ENCODE data around the gene TTF2.

The TTF2 gene

DNA sequence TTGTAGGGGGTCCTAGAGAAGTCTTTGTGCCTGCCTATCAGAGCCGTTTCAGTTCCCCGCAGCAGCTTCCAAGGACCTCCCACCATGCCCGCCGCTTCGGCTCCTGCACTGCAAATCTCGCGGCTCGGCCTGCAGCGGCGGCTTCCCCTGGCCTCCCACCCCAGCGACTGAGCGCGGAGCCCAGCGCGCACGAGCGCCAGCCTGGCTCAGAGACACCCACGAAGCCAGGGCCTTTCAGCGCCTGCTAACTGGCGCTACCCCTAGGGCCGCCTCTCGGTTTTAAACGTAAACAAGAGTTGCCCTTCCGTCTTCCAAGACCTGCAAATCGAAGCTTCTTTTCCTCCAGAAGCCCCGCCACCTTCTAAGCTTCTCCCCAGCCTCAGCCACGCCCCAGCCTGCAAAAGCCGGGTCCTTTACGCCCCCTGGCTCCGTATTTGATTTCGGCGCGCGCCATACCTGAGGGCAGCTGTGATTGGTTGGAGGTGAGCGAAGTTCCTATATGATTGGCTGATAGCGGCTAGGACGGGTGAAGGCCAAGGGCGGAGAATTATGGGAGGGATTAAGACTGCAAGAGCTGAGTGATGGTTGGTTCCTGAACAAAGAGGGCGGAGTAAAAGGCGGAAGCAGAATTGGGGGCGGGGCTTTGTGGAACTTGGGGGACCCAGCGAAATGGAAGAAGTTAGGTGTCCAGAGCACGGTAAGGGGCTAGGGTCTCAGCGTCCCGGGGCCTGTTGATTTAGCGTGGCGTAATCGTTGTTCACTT, at the start of gene TTF2:
Gene TTF2, plus strand, starts transcription at position 649 of the 763 bp plus-strand sequence. Its CDS starts 21 bp downstream, at position 670.
- peak; percentile 85 to 90 (median 88) for DNase-seq (ENCODE audit: low read depth in 3 of 3, low spot score in 1 of 3)

DNA sequence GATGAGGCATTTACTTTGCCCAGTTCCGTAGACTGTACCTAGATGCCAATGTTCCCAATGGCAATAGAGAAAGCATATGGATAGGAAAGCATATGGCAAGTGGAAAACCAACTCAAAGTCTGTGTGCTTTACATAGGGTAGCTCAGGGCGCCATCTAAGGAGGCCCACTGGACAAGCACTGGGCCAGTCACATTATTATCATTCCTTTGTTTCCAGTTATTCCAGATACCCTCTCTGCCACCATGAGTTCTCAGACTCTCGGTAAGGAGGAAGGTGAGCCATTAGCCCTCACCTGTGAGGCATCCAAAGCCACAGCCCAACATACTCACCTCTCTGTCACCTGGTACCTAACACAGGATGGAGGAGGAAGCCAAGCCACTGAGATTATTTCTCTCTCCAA, 48.8 kb upstream of the TTF2 start:
- no peak for DNase-seq (ENCODE audit: low read depth in 3 of 3, low spot score in 1 of 3)

DNA sequence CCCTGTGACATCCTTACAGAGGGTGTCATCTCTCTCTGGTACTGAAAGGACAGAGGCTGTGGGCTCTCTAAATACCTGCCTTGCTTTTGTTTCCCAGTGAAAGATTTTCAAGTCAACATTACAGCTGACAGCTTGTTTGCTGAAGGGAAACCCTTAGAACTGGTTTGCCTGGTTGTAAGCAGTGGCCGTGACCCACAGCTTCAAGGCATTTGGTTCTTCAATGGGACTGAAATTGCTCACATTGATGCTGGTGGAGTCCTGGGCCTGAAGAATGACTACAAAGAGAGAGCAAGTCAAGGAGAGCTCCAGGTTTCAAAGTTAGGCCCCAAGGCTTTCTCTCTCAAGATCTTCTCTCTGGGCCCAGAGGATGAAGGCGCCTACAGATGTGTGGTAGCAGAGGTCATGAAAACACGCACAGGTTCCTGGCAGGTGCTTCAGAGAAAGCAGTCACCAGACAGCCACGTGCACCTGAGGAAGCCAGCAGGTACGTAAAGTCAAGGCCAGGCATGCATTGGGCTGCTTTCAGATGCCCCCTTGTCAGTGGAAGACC, 46.7 kb upstream of the TTF2 start:
- no peak for DNase-seq (ENCODE audit: low read depth in 3 of 3, low spot score in 1 of 3)

DNA sequence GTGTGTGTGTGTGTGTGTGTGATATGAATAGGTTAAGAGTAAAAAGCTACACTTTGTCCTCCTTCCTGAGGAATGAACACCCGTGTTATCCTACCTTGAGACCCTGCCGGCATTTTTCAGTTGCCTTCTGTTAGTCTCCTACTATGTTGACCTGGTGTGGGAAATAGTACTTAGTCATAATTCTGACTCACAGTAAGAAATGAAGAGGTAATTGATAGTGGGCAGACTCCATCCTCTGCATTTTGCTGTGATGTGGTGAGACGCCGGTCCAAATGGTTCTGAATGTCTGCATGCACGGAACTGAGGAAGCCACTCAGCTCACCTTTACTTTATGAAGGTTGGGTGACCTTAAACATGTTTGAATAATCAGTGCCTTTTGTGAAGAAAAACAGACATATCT, 45.9 kb upstream of the TTF2 start:
- DNase-seq (ENCODE audit: low read depth in 3 of 3, low spot score in 1 of 3), result no peak

DNA sequence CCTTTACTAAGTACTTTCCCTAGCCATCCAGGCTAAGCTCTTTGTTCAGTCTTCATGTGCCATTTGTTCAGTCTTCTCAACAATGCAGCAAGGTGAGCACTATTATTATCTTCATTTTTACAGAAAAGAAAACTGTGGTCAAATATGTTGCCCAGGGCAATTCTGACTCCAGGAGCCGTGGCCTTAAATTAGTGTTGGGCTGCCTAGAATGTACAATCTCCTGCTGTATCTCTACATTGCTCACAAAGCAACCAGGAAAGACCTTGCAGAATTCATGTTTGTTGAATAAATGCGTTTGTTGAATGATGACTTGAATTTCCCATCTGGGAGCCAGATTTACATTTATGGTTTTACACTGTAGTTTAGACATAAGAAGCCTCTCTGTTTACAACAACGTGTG, 44.4 kb upstream of the TTF2 start:
- no peak for DNase-seq (ENCODE audit: low read depth in 3 of 3, low spot score in 1 of 3)

DNA sequence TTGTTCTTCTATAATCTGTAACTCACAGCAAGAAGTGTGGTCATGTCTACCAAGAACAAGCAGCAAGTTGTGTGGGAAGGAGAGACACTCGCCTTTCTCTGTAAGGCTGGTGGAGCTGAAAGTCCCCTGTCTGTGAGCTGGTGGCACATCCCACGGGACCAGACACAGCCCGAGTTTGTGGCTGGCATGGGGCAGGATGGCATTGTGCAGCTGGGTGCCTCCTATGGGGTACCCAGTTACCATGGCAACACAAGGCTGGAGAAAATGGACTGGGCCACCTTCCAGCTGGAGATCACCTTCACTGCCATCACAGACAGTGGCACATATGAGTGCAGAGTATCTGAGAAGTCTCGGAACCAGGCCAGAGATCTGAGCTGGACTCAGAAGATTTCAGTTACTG, 43.1 kb upstream of the TTF2 start:
- DNase-seq (ENCODE audit: low read depth in 3 of 3, low spot score in 1 of 3), result no peak

DNA sequence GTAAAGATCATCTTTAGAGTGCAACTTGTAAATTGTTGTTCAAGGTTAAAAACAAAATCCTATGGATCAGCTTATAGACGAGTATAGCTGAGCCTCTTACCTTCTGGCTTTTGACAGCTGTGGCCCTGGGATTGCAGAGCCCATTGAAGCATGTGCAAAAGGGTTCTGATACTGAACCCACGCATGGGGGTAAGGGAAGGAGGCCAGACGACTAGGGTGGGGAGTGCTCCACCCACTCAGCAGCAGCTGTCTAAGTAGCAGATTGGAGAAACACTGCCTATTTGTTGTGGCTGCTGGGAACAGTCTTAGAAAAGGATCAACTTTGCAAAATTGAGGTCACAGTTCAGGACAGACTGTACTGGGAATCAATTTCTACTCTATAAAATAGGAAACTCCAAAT, 42.5 kb upstream of the TTF2 start:
- DNase-seq (ENCODE audit: low read depth in 3 of 3, low spot score in 1 of 3), result no peak

DNA sequence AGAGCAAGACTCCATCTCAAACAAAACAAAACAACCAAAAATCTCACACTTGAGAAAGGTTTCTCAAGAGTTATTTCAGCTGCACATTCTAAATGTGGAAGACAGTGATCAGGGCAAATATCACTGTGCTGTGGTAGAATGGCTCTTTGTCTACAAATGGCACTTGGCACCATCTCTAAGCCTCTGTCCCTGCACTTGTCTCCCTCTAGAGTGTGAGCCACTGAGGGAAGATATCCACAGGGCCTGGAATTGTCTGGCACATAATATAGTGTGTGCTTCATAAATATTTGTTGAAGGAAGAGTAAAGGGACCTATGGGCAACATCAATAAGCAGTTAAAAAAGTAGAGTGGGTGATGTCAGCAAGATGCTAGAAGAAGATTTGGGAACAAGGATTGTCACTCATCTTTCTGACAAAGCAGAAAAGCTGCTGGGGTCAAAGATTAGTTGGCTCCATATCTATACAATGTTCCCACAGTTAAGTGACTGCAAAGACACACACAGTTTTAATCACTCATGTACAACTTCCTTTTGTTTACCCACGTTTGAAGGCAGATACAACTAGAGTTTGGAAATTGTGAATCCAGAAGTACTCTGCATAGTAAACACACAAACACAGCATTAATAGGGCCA, 39.5 kb upstream of the TTF2 start:
- no peak for DNase-seq (ENCODE audit: low read depth in 3 of 3, low spot score in 1 of 3)

DNA sequence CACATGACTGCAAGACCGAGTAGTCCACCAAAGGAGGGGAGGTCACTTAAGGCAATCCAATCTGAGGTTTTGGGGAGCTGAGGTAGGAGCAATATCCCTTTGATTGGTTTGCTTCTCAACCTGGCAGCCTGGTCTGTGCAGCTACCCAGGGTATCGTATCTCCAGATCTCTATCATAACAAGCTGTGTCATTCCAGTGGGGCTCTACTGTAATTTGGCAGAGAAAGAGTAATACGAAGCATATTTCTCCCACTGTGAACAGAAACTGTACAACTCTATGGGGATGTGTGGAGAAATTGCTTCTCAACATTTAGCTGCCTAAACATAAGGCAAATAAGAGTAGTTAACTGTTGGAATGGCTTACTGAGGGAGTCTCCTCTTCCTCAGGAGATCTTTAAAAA, 38.0 kb upstream of the TTF2 start:
- no peak for DNase-seq (ENCODE audit: low read depth in 3 of 3, low spot score in 1 of 3)

DNA sequence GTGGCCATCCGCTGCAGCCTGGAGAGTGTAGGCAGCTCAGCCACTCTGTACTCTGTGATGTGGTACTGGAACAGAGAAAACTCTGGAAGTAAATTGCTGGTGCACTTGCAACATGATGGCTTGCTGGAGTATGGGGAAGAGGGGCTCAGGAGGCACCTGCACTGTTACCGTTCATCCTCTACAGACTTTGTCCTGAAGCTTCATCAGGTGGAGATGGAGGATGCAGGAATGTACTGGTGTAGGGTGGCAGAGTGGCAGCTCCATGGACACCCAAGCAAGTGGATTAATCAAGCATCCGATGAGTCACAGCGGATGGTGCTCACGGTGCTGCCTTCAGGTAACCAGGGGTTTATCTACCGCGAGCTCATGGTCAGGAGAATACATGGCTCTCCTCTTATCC, 34.6 kb upstream of the TTF2 start:
- DNase-seq (ENCODE audit: low read depth in 3 of 3, low spot score in 1 of 3), result no peak

DNA sequence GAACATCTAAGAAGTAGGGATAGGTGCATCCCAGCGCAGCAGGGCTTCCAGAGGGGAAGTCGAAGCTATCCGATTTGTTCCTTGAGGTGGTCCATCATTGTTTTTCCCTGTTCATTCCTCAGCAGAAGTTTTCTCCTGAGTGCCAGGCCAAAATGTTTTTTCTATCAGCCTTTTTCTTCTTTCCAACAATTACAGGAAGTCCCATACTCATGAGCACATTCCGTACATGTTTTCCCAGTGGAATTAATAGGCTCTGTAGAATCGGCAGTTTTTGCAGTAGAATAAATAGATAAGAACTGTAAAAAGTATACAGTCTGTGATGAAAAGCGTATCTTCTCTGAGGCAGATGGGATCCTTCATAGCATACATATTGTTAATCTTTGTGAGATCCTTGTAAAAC, 33.8 kb upstream of the TTF2 start:
- no peak for DNase-seq (ENCODE audit: low read depth in 3 of 3, low spot score in 1 of 3)

DNA sequence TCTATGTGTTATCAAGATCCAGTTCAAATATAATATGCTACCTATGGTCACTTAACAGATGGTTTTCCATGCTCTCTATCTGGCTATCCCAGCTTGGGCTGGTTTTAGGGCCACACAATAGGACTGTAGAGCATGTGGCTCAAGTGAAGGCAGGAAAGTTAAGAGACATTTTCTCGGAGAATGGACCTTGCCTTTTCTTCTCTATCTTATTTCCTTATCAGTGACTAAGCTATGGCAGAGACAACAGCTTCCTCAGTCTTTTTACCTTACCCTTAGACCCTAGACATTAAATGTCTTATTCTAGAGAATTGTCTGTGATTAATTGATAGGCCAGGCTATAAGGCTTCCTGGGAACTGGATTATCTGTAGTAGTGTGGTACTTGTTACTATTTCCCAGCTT, 30.4 kb upstream of the TTF2 start:
- no peak for DNase-seq (ENCODE audit: low read depth in 3 of 3, low spot score in 1 of 3)

DNA sequence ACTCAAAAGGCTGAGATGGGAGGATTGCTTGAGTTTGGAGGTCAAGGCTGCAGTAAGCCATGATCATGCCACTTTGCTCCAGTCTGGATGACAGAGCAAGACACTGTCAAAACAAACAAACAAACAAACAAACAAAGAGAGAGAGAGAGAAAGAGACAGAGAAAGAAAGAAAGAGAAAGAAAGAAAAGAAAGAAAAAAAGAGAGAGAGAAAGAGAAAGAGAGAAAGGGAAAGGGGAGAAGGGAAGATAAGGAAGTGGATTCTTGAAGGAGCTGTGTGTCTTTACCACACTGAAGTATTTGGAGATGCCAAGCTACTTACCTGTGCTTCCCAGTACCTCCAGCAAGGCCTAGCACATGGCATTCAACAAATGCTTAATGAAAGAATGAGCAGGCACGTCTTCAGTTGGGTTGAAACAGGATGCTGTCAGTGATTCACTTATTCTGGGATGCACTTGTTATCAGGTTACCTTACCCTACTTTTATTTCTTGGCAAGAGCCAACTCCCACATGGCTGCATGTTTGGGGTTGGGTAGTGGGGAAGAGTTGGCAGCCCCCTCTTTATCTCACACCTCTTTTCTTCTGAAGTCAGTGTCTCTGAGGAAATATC, 29.8 kb upstream of the TTF2 start:
- no peak for DNase-seq (ENCODE audit: low read depth in 3 of 3, low spot score in 1 of 3)

DNA sequence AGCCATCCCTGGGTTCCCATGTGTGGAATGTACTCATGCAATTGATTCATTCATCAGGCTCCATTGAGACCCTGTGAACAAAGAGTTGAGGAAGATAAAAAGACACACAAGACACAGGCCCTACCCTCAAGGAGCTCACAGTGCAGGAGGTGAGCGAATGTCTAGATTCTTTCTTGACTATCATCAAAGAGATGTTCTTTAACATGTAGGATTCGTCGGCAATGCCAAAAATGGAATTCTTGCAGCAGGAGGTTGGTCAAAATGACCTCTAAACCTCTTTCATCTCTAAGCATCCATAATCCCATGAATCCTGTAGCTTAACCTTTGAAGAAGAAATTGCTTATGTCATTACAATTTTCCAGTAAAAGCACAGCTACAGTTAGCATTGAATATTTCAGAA, 27.9 kb upstream of the TTF2 start:
- DNase-seq (ENCODE audit: low read depth in 3 of 3, low spot score in 1 of 3), result no peak

DNA sequence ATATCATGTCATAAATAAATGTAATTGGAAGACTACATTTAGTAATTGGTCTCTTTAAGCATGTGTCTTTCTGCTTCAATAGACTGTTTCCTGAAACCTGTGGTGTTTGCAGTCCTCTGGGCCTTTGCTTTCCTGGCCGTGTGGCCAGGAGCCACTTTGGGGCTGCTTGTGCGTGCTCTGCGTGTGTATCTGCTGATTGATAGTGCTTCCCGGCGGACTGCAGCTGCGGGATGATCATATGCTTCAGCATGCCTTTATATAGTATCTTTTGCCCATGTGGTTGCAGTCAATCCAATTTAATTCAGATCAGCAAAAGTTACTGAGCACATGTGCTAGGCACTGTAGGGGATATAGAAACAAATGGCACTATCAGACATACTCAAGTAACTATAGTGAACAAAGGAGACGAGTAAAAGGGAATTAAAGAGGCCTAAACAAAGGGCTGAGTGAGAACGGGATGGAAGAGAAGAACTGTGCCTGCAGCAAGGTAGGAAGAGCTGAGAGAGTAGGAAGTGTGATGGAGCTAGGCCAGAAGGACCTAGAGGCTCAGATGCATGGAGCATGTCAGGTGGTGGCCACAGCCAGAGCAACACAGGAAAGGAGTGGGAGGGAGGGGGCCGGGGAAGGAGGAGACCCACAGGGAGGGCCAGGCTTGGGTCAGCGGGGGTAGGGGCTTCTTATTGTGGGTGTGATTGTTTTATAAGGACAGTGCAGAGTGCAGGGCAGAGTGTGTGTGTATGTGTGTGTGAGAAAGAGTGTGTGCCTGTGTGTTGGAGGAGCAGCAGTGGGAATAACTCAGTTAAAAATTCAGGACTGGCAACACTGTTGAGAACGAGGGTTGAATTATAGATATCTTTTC, 27.2 kb upstream of the TTF2 start:
- DNase-seq (ENCODE audit: low read depth in 3 of 3, low spot score in 1 of 3), result no peak

DNA sequence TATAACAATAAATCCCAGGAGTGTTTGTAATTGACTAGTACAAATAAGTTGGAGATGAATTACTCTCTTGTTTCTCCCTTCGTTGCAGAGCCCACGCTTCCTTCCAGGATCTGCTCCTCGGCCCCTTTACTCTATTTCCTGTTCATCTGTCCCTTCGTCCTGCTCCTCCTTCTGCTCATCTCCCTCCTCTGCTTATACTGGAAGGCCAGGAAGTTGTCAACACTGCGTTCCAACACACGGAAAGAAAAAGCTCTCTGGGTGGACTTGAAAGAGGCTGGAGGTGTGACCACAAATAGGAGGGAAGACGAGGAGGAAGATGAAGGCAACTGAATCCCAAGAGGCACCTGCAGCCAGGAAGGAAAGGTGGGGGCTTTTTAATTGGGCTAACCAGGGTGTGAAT, 26.4 kb upstream of the TTF2 start:
- no peak for DNase-seq (ENCODE audit: low read depth in 3 of 3, low spot score in 1 of 3)

DNA sequence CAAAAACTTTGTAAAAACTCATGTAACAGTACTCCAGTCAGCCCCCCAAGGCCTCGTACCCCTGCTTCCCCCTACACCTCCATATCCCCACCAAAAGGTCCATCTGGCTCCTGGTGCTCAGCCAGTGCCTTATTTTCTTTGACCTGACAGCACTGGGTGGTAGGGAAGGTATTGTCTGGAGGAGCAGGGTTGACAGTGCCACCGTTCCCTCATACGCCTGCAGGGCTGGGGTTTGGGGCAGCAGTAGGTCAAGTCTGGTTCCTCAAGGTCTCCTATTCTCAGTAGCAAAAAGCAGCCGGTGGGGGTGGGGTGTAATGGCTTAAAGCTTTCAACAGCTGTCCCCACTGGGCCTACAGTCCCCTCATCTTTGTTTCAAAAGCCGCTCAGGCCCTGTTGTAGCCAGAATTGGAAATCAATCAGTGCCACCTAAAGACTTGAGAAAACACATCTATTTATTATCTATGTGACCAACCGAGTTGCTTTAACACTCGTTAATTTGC, 25.3 kb upstream of the TTF2 start:
- no peak for DNase-seq (ENCODE audit: low read depth in 3 of 3, low spot score in 1 of 3)

DNA sequence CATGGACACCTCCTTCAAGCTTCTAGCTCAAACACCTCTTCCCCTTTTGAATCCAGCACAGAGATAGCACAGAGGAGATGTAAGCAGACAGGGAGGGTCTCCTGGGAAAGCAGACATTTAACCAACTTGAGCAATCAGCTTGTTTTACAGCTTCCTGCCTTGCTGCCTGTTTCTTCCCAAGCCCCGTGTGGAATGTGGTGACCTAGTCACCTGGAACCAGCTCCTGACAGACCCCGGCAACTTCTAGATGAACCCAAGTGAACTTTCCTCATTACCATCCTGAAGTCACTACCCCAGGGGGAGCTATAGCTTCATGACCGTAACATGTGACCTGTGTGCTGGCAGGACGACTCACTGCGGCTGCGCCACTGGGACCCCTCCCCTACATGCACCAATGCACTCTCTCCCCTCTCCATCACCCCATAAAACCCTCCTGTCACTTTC, 24.1 kb upstream of the TTF2 start:
- DNase-seq (ENCODE audit: low read depth in 3 of 3, low spot score in 1 of 3), result no peak

DNA sequence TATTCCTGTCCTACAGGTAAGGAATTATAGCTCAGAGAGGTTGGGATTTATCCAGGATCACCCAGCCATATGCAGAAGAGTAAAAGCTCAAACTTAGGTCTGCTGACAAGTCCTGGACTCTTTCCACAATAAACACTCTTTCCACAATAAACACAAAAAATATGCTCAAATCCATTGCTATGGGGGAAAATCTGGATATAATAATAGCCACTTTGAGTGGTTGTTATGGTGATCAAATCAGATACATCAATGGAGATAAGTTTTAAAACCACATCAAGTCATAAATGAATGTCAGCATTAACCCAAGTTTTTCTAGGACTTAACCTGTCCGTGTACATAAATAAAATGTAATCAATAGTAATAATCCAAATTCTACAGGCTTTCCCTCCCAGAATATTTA, 22.3 kb upstream of the TTF2 start:
- no peak for DNase-seq (ENCODE audit: low read depth in 3 of 3, low spot score in 1 of 3)

DNA sequence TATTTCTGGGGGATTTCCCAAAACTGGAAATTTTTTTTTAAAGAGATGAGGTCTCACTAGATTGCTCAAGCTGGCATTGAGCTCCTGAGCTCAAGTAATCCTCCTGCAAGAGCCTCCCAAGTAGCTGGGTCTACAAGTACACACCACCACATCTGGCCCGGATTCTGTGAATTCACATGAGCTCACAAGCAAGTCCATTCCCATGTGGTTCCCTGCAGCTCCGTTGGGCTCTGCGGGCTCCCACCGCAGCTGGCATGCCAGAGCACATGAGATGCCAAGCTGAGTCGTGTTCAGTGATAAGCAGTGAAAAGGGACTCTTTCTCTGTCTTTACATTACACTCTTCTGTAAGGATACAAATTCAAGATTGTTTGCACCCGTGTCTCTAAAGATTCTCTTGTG, 21.9 kb upstream of the TTF2 start:
- no peak for DNase-seq (ENCODE audit: low read depth in 3 of 3, low spot score in 1 of 3)

DNA sequence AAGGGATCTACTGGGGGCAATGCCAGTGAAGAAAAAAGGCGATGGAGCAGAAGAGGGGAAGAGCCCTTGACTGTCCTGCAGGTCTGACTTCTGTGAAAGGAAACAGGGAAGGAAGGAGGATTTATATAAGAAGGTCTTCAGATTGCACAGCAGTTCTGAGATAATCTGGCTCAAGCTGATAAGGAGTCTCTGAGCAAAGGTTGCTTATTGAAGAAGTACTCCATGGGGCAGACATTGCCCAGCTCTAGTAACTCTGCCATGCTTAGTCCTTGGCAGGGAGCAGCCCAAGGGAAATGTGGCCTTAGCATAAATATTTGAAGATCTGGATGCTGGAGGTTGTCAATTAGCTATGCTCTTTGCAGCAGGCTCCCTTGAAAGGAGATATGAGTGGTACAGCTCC, 15.9 kb upstream of the TTF2 start:
- no peak for DNase-seq (ENCODE audit: low read depth in 3 of 3, low spot score in 1 of 3)
